DOHH2 (cell line): ENCODE results near the gene TAF12.
"Not testable (repeated sequence)": the region's sequence is repeated elsewhere in the genome, so short reads cannot be mapped to it uniquely, and the experiment has no call there.

Experiments
- EZH2phosphoT487 ChIP-seq: fragments of 200-600 bp; sonication (generic); IDR thresholded peaks from 2 replicates; pipeline ENCODE4 v1.6.1; 2017; ENCODE audit warnings: borderline replicate concordance, mild to moderate bottlenecking, antibody characterized with exemption, low read length, moderate library complexity, mixed read lengths
- TF ChIP-seq, protein P1 (sequence below): fragments of 200-600 bp; sonication (generic); IDR thresholded peaks from one replicate; pipeline ENCODE4 v1.5.1; 2014; ENCODE audit warnings: antibody characterized with exemption, mild to moderate bottlenecking, low read depth, low read length; ENCODE audit not compliant: poor library complexity, severe bottlenecking

DNA sequence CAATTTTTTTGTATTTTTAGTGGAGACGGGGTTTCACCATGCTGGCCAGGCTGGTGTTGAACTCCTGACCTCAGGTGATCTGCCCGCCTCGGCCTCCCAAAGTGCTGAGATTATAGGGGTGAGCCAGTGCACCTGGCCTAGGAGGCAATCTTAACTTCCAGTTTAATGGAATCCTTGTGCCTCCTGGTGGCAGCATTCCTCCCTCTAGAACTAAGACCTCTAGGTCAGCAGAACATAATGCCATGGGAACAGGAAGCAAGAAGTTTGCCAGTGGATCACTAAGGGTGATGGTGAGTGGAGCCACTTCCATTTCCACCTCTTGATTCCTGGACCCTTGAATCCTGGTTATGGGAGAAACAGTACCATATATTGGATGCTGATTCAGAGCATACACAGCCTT is 11.0 kb upstream of the TAF12 start:
- TF ChIP-seq, protein P1, sequence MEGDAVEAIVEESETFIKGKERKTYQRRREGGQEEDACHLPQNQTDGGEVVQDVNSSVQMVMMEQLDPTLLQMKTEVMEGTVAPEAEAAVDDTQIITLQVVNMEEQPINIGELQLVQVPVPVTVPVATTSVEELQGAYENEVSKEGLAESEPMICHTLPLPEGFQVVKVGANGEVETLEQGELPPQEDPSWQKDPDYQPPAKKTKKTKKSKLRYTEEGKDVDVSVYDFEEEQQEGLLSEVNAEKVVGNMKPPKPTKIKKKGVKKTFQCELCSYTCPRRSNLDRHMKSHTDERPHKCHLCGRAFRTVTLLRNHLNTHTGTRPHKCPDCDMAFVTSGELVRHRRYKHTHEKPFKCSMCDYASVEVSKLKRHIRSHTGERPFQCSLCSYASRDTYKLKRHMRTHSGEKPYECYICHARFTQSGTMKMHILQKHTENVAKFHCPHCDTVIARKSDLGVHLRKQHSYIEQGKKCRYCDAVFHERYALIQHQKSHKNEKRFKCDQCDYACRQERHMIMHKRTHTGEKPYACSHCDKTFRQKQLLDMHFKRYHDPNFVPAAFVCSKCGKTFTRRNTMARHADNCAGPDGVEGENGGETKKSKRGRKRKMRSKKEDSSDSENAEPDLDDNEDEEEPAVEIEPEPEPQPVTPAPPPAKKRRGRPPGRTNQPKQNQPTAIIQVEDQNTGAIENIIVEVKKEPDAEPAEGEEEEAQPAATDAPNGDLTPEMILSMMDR = not testable (repeated sequence)
- TF ChIP-seq EZH2phosphoT487 = not testable (repeated sequence)
